DOHH2 (cell line): ENCODE measurements around the gene BLM.

ENCODE experiments used
- H3F3A ChIP-seq: fragments of 200-600 bp; sonication (generic), shearing (Covaris generic); 2 replicates; pipeline ENCODE4 v1.6.0; 2016; ENCODE audit warnings: antibody characterized with exemption, mild to moderate bottlenecking; ENCODE audit not compliant: control insufficient read depth, insufficient read depth
- H3K27ac ChIP-seq: fragments of 200-600 bp; sonication (generic); 2 replicates; pipeline ENCODE4 v1.5.1; 2014; ENCODE audit warnings: low read depth, mild to moderate bottlenecking, low read length, moderate library complexity
- H3K27me3 ChIP-seq: fragments of 200-600 bp; sonication (generic); 2 replicates; pipeline ENCODE4 v1.6.1; 2014; ENCODE audit warnings: mild to moderate bottlenecking, low read length, mixed read lengths; ENCODE audit not compliant: control insufficient read depth
- H3K36me3 ChIP-seq: fragments of 200-600 bp; sonication (generic); 2 replicates; pipeline ENCODE4 v1.6.1; 2014; ENCODE audit warnings: mild to moderate bottlenecking, low read length, moderate library complexity, mixed read lengths; ENCODE audit not compliant: control insufficient read depth
- H3K4me1 ChIP-seq: fragments of 200-600 bp; sonication (generic); 2 replicates; pipeline ENCODE4 v1.6.1; 2014; ENCODE audit warnings: mild to moderate bottlenecking, low read length, mixed read lengths; ENCODE audit not compliant: control insufficient read depth
- H3K4me2 ChIP-seq: fragments of 200-600 bp; sonication (generic); 2 replicates; pipeline ENCODE4 v1.6.0; 2014; ENCODE audit warnings: mild to moderate bottlenecking, low read length, moderate library complexity
- H3K4me3 ChIP-seq: fragments of 200-600 bp; sonication (generic); 2 replicates; pipeline ENCODE4 v1.5.1; 2014; ENCODE audit warnings: mild to moderate bottlenecking, low read length, mixed read lengths
- H3K79me2 ChIP-seq: fragments of 200-600 bp; sonication (generic); 2 replicates; pipeline ENCODE4 v1.6.1; 2014; ENCODE audit warnings: mild to moderate bottlenecking, low read length, mixed read lengths; ENCODE audit not compliant: control insufficient read depth
- H3K9me2 ChIP-seq: fragments of 200-600 bp; sonication (generic); replicated peaks from 2 replicates; pipeline ENCODE4 v1.6.1; 2014; ENCODE audit warnings: mild to moderate bottlenecking, low read length, mixed read lengths; ENCODE audit not compliant: control insufficient read depth
- H3K9me3 ChIP-seq: fragments of 200-600 bp; sonication (generic); 2 replicates; pipeline ENCODE4 v1.6.1; 2014; ENCODE audit warnings: antibody characterized with exemption, low read length, mixed read lengths; ENCODE audit not compliant: control insufficient read depth, insufficient read depth
- H4K20me1 ChIP-seq: fragments of 200-600 bp; sonication (generic); 2 replicates; pipeline ENCODE4 v1.6.0; 2014; ENCODE audit warnings: low read depth, mild to moderate bottlenecking, antibody characterized with exemption, low read length, moderate library complexity; ENCODE audit not compliant: control insufficient read depth, insufficient read depth
- EZH2phosphoT487 ChIP-seq: fragments of 200-600 bp; sonication (generic); IDR thresholded peaks from 2 replicates; pipeline ENCODE4 v1.6.1; 2017; ENCODE audit warnings: borderline replicate concordance, mild to moderate bottlenecking, antibody characterized with exemption, low read length, moderate library complexity, mixed read lengths
- TF ChIP-seq, protein P1 (sequence below): fragments of 200-600 bp; sonication (generic); IDR thresholded peaks from one replicate; pipeline ENCODE4 v1.5.1; 2014; ENCODE audit warnings: antibody characterized with exemption, mild to moderate bottlenecking, low read depth, low read length; ENCODE audit not compliant: poor library complexity, severe bottlenecking

BLM gene

DNA sequence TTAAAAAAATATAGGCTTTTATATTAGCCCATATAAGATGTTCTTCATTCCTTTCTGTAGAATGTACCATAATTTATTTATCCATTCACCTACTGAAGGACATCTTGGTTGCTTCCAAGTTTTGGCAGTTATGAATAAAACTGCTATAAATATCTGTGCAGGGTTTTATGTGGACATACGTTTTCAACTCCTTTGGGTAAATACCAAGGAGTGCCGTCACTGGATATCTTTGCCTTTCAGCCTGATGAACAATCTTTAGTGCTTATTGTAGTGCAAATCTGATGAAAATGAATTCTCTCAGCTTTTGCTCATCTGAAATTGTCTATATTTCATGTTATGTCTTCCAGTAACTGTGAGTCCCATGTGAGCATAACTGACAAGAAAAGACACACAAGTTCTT, 26.6 kb upstream of the BLM start:
- H3K36me3 ChIP-seq: peaks cover 11% of the 10 kb centered on the region
- peak overlapping the region; percentile 74 for H3K27ac ChIP-seq
- H3K4me1 ChIP-seq: peaks cover 66% of the 10 kb centered on the region
- H3K9me2 ChIP-seq: no peaks in the 10 kb centered on the region
- no peaks in the 10 kb centered on the region for H3K79me2 ChIP-seq
- H3K27me3 ChIP-seq: no peaks in the 10 kb centered on the region
- peaks cover 51% of the 10 kb centered on the region for H3F3A ChIP-seq
- H3K4me3 ChIP-seq: no peak overlapping the region
- H4K20me1 ChIP-seq: no peaks in the 10 kb centered on the region
- peaks cover 10% of the 10 kb centered on the region for H3K9me3 ChIP-seq
- H3K4me2 ChIP-seq: no peak overlapping the region
- TF ChIP-seq, protein P1, sequence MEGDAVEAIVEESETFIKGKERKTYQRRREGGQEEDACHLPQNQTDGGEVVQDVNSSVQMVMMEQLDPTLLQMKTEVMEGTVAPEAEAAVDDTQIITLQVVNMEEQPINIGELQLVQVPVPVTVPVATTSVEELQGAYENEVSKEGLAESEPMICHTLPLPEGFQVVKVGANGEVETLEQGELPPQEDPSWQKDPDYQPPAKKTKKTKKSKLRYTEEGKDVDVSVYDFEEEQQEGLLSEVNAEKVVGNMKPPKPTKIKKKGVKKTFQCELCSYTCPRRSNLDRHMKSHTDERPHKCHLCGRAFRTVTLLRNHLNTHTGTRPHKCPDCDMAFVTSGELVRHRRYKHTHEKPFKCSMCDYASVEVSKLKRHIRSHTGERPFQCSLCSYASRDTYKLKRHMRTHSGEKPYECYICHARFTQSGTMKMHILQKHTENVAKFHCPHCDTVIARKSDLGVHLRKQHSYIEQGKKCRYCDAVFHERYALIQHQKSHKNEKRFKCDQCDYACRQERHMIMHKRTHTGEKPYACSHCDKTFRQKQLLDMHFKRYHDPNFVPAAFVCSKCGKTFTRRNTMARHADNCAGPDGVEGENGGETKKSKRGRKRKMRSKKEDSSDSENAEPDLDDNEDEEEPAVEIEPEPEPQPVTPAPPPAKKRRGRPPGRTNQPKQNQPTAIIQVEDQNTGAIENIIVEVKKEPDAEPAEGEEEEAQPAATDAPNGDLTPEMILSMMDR: no peak
- no peak for TF ChIP-seq EZH2phosphoT487

DNA sequence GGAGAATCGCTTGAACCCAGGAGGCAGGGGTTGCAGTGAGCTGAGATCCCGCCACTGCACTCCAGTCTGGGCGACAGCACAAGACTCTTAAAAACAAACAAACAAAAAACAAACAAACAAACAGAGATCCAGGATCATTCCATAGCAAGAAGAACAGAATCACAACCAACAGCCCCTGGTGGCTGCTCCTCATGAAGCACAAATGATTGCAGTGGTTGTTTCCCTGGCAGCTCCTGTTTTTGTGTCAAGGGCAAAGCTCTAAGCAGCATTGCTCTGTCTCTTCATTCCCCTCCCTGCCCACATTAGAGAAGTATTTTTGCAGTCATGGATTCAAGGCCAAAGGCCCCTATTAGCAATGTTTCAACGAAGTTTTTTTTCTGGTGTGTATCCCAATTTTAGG, 25.8 kb upstream of the BLM start:
- peaks cover 11% of the 10 kb centered on the region for H3K36me3 ChIP-seq
- TF ChIP-seq EZH2phosphoT487: no peak
- TF ChIP-seq, protein P1: peak; percentile 22
- H3K4me1 ChIP-seq: peaks cover 58% of the 10 kb centered on the region
- no peaks in the 10 kb centered on the region for H3K27me3 ChIP-seq
- H3K4me2 ChIP-seq: peak overlapping the region; percentile 59
- H3F3A ChIP-seq: peaks cover 43% of the 10 kb centered on the region
- H3K4me3 ChIP-seq: peak overlapping the region; percentile 37
- H3K79me2 ChIP-seq: no peaks in the 10 kb centered on the region
- no peaks in the 10 kb centered on the region for H4K20me1 ChIP-seq
- no peaks in the 10 kb centered on the region for H3K9me2 ChIP-seq
- H3K9me3 ChIP-seq: peaks cover 10% of the 10 kb centered on the region
- peak overlapping the region; percentile 74 for H3K27ac ChIP-seq

DNA sequence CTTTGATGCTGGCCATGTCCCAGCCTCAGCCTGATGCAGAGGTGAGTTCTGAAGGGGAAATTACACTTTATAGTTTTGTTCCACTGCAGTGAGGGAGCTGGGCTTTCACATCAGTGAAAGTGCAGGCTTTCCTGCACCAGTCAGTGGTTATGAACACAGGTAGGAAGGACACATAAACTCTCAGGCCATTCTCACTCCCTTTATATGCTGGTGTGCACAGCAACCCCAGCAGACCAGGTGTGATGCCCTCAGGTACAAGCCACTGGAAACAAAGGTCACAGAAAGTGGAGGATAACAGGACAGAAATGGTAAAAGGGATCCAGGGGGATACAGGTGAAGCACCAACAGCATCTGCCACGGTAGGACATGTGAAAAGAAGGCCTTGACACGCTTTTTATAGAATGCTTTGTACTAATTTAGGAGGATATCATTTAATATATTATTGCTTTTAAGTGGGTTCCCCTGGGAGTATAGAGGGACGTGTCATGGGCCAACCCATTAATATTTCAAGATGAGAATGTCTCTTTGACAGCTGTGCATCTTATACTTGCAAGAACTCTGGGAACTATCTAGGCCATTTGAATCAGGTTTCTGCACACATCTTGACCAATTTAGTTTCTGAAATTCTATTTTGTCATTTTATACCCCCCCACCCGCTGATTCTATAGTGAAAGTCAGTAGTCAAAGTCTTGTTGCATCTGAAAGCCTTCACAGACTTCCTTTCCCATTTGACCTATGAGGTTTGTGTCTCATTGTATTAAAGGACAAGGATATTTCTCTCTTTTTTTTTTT, 25.0 kb upstream of the BLM start:
- no peaks in the 10 kb centered on the region for H3K27me3 ChIP-seq
- no peak for TF ChIP-seq EZH2phosphoT487
- TF ChIP-seq, protein P1: no peak
- H3K4me3 ChIP-seq: peak overlapping the region; percentile 37
- H3K79me2 ChIP-seq: no peaks in the 10 kb centered on the region
- H3K9me3 ChIP-seq: peaks cover 10% of the 10 kb centered on the region
- peak overlapping the region; percentile 74 for H3K27ac ChIP-seq
- no peaks in the 10 kb centered on the region for H3K9me2 ChIP-seq
- H4K20me1 ChIP-seq: no peaks in the 10 kb centered on the region
- H3K36me3 ChIP-seq: peaks cover 11% of the 10 kb centered on the region
- H3K4me2 ChIP-seq: peak overlapping the region; percentile 59
- peaks cover 50% of the 10 kb centered on the region for H3K4me1 ChIP-seq
- peaks cover 35% of the 10 kb centered on the region for H3F3A ChIP-seq
